Measurements from ENCODE around the gene CPLX4. TPM values are rescaled to one million over a fixed set of nuclear protein-coding genes. Genes with fewer than 3 reads are reported as not detected.

CPLX4 gene
- total and polyA plus RNA-seq, 3 experiments from 2014 or later: not detected

DNA sequence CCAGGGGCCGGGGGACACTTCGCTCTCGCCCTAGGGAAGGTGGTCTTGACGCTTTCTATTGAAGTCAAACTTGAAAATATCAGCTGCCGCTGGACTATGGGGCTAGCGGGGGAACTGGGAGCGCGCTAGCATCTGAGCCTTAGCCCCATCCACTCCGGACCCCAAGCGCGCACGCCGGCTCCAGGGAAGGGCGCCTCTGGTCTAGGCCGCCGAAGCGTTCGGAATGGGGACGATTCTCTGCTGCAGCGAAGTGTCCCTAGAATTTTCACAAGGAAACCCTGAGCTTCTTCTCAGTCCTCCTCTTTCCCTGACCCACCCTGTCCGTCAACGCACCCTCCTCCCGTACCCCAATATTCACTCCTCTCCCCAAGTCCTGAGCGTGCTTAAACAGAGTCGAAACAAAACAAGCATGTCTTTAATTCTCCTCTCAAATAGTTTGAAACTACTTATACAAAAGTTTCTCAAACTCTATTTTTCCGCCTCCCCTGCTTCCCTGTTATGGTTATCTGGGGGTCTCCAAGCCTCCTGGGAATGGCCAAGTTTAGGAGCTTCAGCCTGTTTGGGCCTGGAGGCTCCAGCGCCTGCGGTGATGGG, 50.2 kb downstream of the CPLX4 start:
- peaks cover 17 to 51% (median 25%) of the 10 kb centered on the region in 3 donors for H3K4me1 Mint-ChIP-seq
- no peak overlapping the region for H3K27ac ChIP-seq (ENCODE audit: low read depth, low read length)
- peak overlapping the region in 5 of 7 donors; percentile 11 to 34 (median 22) for H3K4me3 Mint-ChIP-seq
- H3K36me3 ChIP-seq (ENCODE audit: insufficient read depth, low read length): no peaks in the 10 kb centered on the region
- peaks cover 0 to 3% (median 2%) of the 10 kb centered on the region in 5 donors for H3K9me3 Mint-ChIP-seq
- no peaks in the 10 kb centered on the region for H3K4me1 ChIP-seq (ENCODE audit: insufficient read depth, low read length)
- ChIA-PET CTCF (no interaction called here), POLR2A (no interaction called here)
- peaks cover 68 to 76% of the 10 kb centered on the region in 2 donors for H3K27me3 Mint-ChIP-seq
- no peak for DNase-seq
- H3K27me3 ChIP-seq (ENCODE audit: insufficient read depth, low read length, poor library complexity, severe bottlenecking): peaks cover 40% of the 10 kb centered on the region
- no peaks in the 10 kb centered on the region for H3K9me3 ChIP-seq (ENCODE audit: low read length)
- H3K27ac Mint-ChIP-seq: peak overlapping the region in 1 of 8 donors; percentile 19
- H3K36me3 Mint-ChIP-seq: no peaks in the 10 kb centered on the region
- H3K4me3 ChIP-seq (ENCODE audit: low read length): no peak overlapping the region

DNA sequence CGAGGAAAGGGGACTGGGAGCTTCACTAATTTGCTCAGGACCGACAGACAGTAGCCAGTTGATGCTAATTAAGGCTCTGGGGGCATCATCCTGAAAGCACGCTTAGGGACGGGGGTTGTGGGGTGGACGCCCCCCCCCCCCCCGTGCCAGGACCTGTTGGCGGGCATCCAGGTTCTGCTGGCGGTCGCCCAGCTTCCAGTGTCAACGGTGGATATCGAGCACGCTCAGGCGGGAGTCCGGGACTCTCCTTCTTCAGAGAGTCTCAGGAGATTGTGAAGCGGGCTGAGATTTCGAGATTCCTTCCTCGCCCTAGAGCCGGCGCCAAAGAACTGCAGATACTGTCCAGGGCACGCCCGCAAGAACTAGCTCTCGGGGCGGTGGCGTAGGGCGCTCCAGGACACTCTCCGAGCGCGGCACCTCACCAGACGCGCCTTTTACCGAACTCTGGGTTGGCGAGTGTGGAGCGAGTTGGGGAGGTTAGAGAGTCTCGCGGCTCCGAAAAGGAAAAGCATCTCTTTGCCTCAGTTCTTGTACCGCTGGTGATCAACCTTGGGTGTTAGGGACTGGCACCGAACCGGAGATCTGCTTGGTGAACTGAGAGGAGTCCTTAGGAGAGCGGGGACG, 50.8 kb downstream of the CPLX4 start:
- Histone ChIP-seq H3K4me1 (ENCODE audit: insufficient read depth, low read length) (no peaks in the 10 kb centered on the region), H3K4me3 (ENCODE audit: low read length) (no peak overlapping the region), H3K36me3 (ENCODE audit: insufficient read depth, low read length) (no peaks in the 10 kb centered on the region), H3K9me3 (ENCODE audit: low read length) (no peaks in the 10 kb centered on the region), H3K27ac (ENCODE audit: low read depth, low read length) (no peak overlapping the region), H3K27me3 (ENCODE audit: insufficient read depth, low read length, poor library complexity, severe bottlenecking) (peaks cover 41% of the 10 kb centered on the region)
- H3K4me3 Mint-ChIP-seq: peak overlapping the region in 2 of 7 donors; percentile 11 to 12
- ChIA-PET POLR2A (no interaction called here), CTCF (no interaction called here)
- H3K9me3 Mint-ChIP-seq: peaks cover 0 to 4% (median 3%) of the 10 kb centered on the region in 5 donors
- no peak for DNase-seq
- peaks cover 71 to 82% of the 10 kb centered on the region in 2 donors for H3K27me3 Mint-ChIP-seq
- no peaks in the 10 kb centered on the region for H3K36me3 Mint-ChIP-seq
- H3K4me1 Mint-ChIP-seq: peaks cover 17 to 51% (median 25%) of the 10 kb centered on the region in 3 donors
- H3K27ac Mint-ChIP-seq: peak overlapping the region in 2 of 8 donors; percentile 15 to 19

DNA sequence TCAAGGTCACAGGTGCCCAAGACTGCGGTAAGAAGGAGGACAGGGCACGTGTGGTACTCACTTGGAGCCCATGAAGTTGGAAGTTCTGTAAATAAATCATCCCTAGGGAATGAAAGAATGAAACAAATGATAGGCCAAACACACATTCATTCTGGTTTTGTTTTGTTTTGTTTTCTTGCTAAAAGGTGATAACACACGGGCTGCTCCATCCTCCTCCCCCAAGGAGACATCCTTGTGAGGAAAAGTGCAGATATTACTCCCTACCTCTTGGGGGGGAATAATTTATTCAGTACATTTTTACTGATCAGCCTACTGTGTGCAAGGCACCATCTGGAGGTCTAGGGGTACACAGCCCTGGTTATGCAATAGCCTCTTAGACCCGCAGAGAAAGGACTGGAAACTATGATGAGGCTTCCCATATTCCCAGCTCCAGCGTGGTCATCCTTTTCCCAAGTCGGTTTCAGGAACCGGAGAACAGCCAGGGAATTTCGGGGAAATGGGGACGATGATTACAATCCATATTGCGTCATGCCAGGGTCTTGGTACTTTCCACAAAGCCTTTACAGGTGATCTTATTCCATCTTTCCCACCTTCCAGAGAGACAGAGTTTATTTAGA, 51.5 kb downstream of the CPLX4 start:
- no peak overlapping the region for H3K4me3 ChIP-seq (ENCODE audit: low read length)
- no peaks in the 10 kb centered on the region for H3K9me3 ChIP-seq (ENCODE audit: low read length)
- Mint-ChIP-seq H3K27ac (no peak overlapping the region), H3K9me3 (peaks cover 0 to 4% (median 3%) of the 10 kb centered on the region in 5 donors), H3K4me3 (peak overlapping the region in 2 of 7 donors; percentile 28 to 59), H3K27me3 (peaks cover 74 to 87% of the 10 kb centered on the region in 2 donors), H3K4me1 (peaks cover 17 to 50% (median 25%) of the 10 kb centered on the region in 3 donors), H3K36me3 (no peaks in the 10 kb centered on the region)
- ChIA-PET CTCF (no interaction called here), POLR2A (no interaction called here)
- H3K27ac ChIP-seq (ENCODE audit: low read depth, low read length): no peak overlapping the region
- no peak for DNase-seq
- H3K27me3 ChIP-seq (ENCODE audit: insufficient read depth, low read length, poor library complexity, severe bottlenecking): peaks cover 41% of the 10 kb centered on the region
- no peaks in the 10 kb centered on the region for H3K4me1 ChIP-seq (ENCODE audit: insufficient read depth, low read length)
- H3K36me3 ChIP-seq (ENCODE audit: insufficient read depth, low read length): no peaks in the 10 kb centered on the region

DNA sequence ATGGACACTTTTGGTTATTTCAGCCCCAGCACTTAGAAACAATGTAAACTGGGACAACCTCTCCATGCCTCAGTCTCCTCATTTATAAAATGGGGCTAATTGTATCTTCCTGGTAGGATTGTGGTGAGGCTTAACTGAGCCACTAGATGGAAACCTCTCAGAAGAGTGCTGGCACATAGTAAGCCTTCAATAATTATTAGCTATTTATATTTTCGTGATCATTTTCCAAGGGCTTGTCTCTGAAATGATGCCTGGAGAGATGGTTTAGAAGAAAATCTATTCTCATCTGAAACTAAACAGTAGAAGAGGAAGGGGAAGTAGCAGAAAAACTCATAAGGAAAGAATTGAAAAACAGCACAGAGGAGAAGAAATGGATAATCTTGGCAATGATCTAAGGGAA, 52.0 kb downstream of the CPLX4 start:
- Mint-ChIP-seq H3K4me3 (peak overlapping the region in 2 of 7 donors; percentile 2 to 27), H3K27ac (no peak overlapping the region), H3K27me3 (peaks cover 70 to 84% of the 10 kb centered on the region in 2 donors), H3K36me3 (no peaks in the 10 kb centered on the region), H3K4me1 (peaks cover 17 to 45% (median 25%) of the 10 kb centered on the region in 3 donors), H3K9me3 (peaks cover 0 to 4% (median 3%) of the 10 kb centered on the region in 5 donors)
- POLR2A ChIA-PET: no interaction called here
- peaks cover 38% of the 10 kb centered on the region for H3K27me3 ChIP-seq (ENCODE audit: insufficient read depth, low read length, poor library complexity, severe bottlenecking)
- CTCF ChIA-PET: no interaction called here
- no peak for DNase-seq
- H3K36me3 ChIP-seq (ENCODE audit: insufficient read depth, low read length): no peaks in the 10 kb centered on the region
- no peaks in the 10 kb centered on the region for H3K9me3 ChIP-seq (ENCODE audit: low read length)
- no peak overlapping the region for H3K4me3 ChIP-seq (ENCODE audit: low read length)
- no peak overlapping the region for H3K27ac ChIP-seq (ENCODE audit: low read depth, low read length)
- H3K4me1 ChIP-seq (ENCODE audit: insufficient read depth, low read length): no peaks in the 10 kb centered on the region

DNA sequence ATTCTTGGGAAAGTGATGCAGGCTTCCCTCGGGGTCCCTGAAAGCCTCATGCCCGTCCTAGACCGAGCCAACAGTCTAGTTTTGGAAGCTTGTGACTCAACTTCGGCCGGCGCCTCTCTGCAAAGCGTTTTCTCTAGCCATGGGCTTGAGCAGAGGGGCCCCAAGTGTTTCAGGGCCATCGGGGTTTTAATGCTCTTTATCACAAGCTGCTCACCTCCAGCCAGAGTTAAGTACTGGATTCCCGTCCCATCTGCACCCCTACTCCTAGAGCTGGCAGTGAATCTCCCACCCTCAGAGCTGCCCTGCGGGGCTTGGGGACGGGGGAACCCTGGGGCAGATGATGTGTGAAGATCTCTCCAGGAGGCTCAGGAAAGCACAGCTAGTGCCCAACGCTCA, 52.5 kb downstream of the CPLX4 start:
- POLR2A ChIA-PET: no interaction called here
- CTCF ChIA-PET: no interaction called here

DNA sequence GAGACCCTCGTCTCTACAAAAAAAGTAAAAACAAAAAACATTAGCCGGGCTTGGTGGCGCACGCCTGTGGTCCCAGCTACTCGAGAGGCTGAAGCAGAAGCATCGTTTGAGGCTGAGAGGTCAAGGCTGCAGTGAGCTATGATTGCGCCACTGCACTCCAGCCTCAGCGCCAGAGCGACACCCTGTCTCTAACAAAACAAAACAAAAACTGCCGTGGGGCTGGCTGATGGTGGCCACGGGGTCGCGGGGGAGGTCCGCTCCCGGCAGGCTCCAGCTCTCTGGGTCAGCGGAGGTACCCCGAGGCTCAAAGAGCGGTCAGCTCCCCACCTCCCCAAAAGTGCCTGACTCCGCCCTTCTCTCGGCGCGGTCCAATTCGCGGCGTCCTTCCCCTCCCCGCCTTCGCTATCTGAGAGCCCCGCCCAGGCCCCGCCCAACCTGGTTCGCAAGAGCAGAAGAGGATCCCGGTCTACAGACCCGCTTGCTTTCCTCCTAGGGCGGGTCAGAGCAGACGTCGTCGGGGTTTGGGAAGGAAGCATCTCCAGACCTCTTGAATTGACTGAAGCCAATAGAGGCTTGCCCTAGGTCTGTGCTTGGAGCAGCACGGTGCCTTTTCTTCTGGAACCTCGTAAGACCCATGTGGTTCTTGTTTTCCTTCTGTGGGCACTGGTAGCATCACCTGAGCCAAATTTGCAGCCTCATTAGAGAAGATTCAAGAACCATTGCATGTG, 53.0 kb downstream of the CPLX4 start:
- Mint-ChIP-seq H3K27ac (no peak overlapping the region), H3K27me3 (peaks cover 67 to 79% of the 10 kb centered on the region in 2 donors), H3K4me1 (peaks cover 17 to 43% (median 25%) of the 10 kb centered on the region in 3 donors), H3K4me3 (peak overlapping the region in 6 of 7 donors; percentile 29 to 73 (median 38)), H3K36me3 (no peaks in the 10 kb centered on the region), H3K9me3 (peaks cover 0 to 7% (median 3%) of the 10 kb centered on the region in 5 donors)
- POLR2A ChIA-PET: no interaction called here
- Histone ChIP-seq H3K27ac (ENCODE audit: low read depth, low read length) (no peak overlapping the region), H3K4me3 (ENCODE audit: low read length) (no peak overlapping the region), H3K9me3 (ENCODE audit: low read length) (no peaks in the 10 kb centered on the region), H3K36me3 (ENCODE audit: insufficient read depth, low read length) (no peaks in the 10 kb centered on the region), H3K4me1 (ENCODE audit: insufficient read depth, low read length) (no peaks in the 10 kb centered on the region), H3K27me3 (ENCODE audit: insufficient read depth, low read length, poor library complexity, severe bottlenecking) (peaks cover 30% of the 10 kb centered on the region)
- DNase-seq: no peak
- CTCF ChIA-PET: no interaction called here

More for the DNA sequence above, 52.5 kb downstream of the CPLX4 start:
- no peak overlapping the region for H3K27ac Mint-ChIP-seq
- H3K36me3 Mint-ChIP-seq: no peaks in the 10 kb centered on the region
- Histone ChIP-seq H3K4me3 (ENCODE audit: low read length) (no peak overlapping the region), H3K4me1 (ENCODE audit: insufficient read depth, low read length) (no peaks in the 10 kb centered on the region), H3K9me3 (ENCODE audit: low read length) (no peaks in the 10 kb centered on the region), H3K27me3 (ENCODE audit: insufficient read depth, low read length, poor library complexity, severe bottlenecking) (peaks cover 36% of the 10 kb centered on the region), H3K36me3 (ENCODE audit: insufficient read depth, low read length) (no peaks in the 10 kb centered on the region), H3K27ac (ENCODE audit: low read depth, low read length) (no peak overlapping the region)
- peaks cover 0 to 4% (median 3%) of the 10 kb centered on the region in 5 donors for H3K9me3 Mint-ChIP-seq
- H3K27me3 Mint-ChIP-seq: peaks cover 67 to 79% of the 10 kb centered on the region in 2 donors
- DNase-seq: no peak
- H3K4me1 Mint-ChIP-seq: peaks cover 17 to 43% (median 25%) of the 10 kb centered on the region in 3 donors
- peak overlapping the region in 6 of 7 donors; percentile 15 to 73 (median 36) for H3K4me3 Mint-ChIP-seq

DNA sequence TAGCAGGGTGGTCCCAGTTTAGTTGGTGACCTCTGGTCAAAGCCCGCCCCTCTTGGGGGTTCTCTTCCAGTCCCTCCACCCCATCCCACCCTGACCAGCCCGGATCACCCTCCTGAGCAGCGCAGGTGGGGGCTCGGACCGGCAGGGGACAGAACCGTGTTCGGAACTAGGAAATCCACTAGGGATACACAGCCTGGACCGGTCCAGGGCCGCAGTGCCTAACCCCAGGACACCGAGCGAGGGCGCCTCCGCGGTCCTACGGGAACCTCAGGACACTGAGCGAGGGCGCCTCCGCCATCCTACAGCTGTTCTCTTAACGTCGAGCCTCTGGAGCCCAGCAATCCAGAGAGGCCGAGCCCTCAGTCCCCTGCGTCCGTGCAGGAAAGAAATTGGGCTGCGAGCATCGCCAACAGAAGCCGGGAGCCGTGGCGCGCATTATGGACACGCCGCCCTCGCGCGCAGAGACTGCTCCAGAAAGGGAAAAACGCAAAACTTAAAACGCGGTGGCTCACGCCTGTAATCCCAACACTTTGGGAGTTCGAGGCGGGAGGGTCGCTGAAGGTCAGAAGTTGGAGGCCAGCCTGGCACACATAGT, 53.7 kb downstream of the CPLX4 start:
- H3K36me3 ChIP-seq (ENCODE audit: insufficient read depth, low read length): no peaks in the 10 kb centered on the region
- peaks cover 0 to 7% (median 2%) of the 10 kb centered on the region in 5 donors for H3K9me3 Mint-ChIP-seq
- H3K36me3 Mint-ChIP-seq: no peaks in the 10 kb centered on the region
- no peak overlapping the region for H3K27ac Mint-ChIP-seq
- H3K27me3 ChIP-seq (ENCODE audit: insufficient read depth, low read length, poor library complexity, severe bottlenecking): peaks cover 25% of the 10 kb centered on the region
- CTCF ChIA-PET: interaction anchor here (1.1 kb wide), 1 partner anchor 11 kb away, joined by 3 read pairs; no protein-coding TSS in a partner anchor
- H3K27ac ChIP-seq (ENCODE audit: low read depth, low read length): no peak overlapping the region
- H3K4me3 Mint-ChIP-seq: peak overlapping the region in 6 of 7 donors; percentile 29 to 53 (median 38)
- H3K4me1 Mint-ChIP-seq: peaks cover 14 to 41% (median 22%) of the 10 kb centered on the region in 3 donors
- no peak overlapping the region for H3K4me3 ChIP-seq (ENCODE audit: low read length)
- no peaks in the 10 kb centered on the region for H3K9me3 ChIP-seq (ENCODE audit: low read length)
- peaks cover 63 to 74% of the 10 kb centered on the region in 2 donors for H3K27me3 Mint-ChIP-seq
- POLR2A ChIA-PET: no interaction called here
- no peak for DNase-seq
- H3K4me1 ChIP-seq (ENCODE audit: insufficient read depth, low read length): no peaks in the 10 kb centered on the region

Data from CD8-positive, alpha-beta memory T cell (primary cell).